Ovary (tissue), 10 donors: ENCODE measurements around the gene PDXP. TPM values are rescaled to one million over a fixed set of nuclear protein-coding genes. Genes with fewer than 3 reads are reported as not detected.
A peak's percentile ranks its signal among the peaks of the same experiment; 100 is the strongest.
"Not testable (repeated sequence)": the region's sequence is repeated elsewhere in the genome, so short reads cannot be mapped to it uniquely, and the experiment has no call there.

Experiments
- DNase-seq, 5 donors: peaks; one replicate each; pipeline ENCODE4 v3.0.0-alpha.2; 2019 to 2020
- H3K27ac ChIP-seq, 2 donors: fragments of 200-600 bp; one replicate each; pipeline versions ENCODE4 v1.5.1 to v1.8.0; 2019 to 2022
- H3K27me3 ChIP-seq: fragments of 200-600 bp; one replicate; pipeline ENCODE4 v1.8.0; 2022
- H3K36me3 ChIP-seq: fragments of 200-600 bp; sonication (generic); one replicate; pipeline ENCODE4 v1.5.1; 2019
- H3K4me1 ChIP-seq: one replicate; pipeline ENCODE4 v1.8.1; 2013; ENCODE audit warnings: mild to moderate bottlenecking, moderate library complexity; ENCODE audit not compliant: insufficient read depth
- H3K4me3 ChIP-seq: fragments of 200-600 bp; sonication (generic); one replicate; pipeline ENCODE4 v1.5.1; 2017
- H3K9me3 ChIP-seq, 2 donors: fragments of 200-600 bp in 1 of 2; sonication (generic) in 1 of 2; one replicate each; pipeline versions ENCODE4 v1.5.1 to v1.8.1; 2013 to 2019; ENCODE audit warnings: mild to moderate bottlenecking in 1 of 2, moderate library complexity in 1 of 2
- EP300 ChIP-seq: sonication (generic); formaldehyde crosslinking; IDR thresholded peaks from one replicate; pipeline ENCODE4 v1.6.1; 2017; ENCODE audit warnings: antibody characterized with exemption
- POLR2A ChIP-seq: fragments of 450-650 bp; IDR thresholded peaks from one replicate; pipeline ENCODE4 v1.6.1; 2017; ENCODE audit warnings: antibody characterized with exemption, mild to moderate bottlenecking, moderate library complexity
- WGBS, 3 donors: extraction: QIAGEN DNeasy Blood & Tissue Kit in 1 of 3; methylation state at CpG; one replicate each; pipeline versions ENCODE4 v1.1.5 to v1.1.7; 2013 to 2017; 5-methylcytosine and 5-hydroxymethylcytosine counted together
- intact Hi-C, 4 donors: fragments of 100-400 bp; cut with DNase I; formaldehyde crosslinking; loops; one replicate each; pipeline versions ENCODE4 v1.11.0 to v1.15.1; 2022 to 2023
- long read RNA-seq, 3 donors: library from polyadenylated mRNA in 2 of 3; unstranded in 2 of 3; transcript quantifications; one replicate each; pipeline ENCODE4 v2.0.0 and lab custom pipeline, GENCODE V29; 2021 to 2026
- polyA plus RNA-seq, 2 donors: library from polyadenylated mRNA; stranded (reverse); fragments of 200-250 nt in 1 of 2; fragments of 350-450 nt in 1 of 2; fragmentation: Illumina TruSeq in 1 of 2; extraction: RNeasy Lipid Tissue Mini Kit (QIAGEN cat#74804) in 1 of 2; gene quantifications; one replicate each; pipeline ENCODE4 v1.2.3, GENCODE V29; 2013 to 2014
- total RNA-seq, 7 donors: library from RNA; depleted of rRNA in 2 of 7; stranded (reverse); fragments of >200 nt in 2 of 7; fragmentation: NEBNext Ultra II Directional in 3 of 7; extraction: Animal tissue kit (Norgen Biotek cat#: 25700) in 3 of 7; gene quantifications; one replicate each; pipeline versions ENCODE4 v1.1.0 to v1.2.4, GENCODE V29; 2016 to 2023
- TF ChIP-seq, protein P1 (sequence below), 3 donors: fragments of 450-650 bp in 2 of 3; fragments of 200-600 bp in 1 of 3; IDR thresholded peaks; one replicate each; pipeline versions ENCODE4 v1.5.1 to v1.8.0; 2016 to 2022; ENCODE audit warnings: antibody characterized with exemption in 3 of 3, mild to moderate bottlenecking in 1 of 3
- donor health status: DM: no; HTN: no; CAD: no; lungs with moderate emphysema.
- donor health status: DM: no; HTN: no; CAD: no.
- donor health status: Bipolar disorder and iron deficiency.
- donor health status: DM: yes; HTN: yes; CAD: no.
- donor health status: DM: no; HTN: no; CAD: no.
- donor health status: DM: yes; HTN: yes; CAD: no.

The PDXP gene, protein sequence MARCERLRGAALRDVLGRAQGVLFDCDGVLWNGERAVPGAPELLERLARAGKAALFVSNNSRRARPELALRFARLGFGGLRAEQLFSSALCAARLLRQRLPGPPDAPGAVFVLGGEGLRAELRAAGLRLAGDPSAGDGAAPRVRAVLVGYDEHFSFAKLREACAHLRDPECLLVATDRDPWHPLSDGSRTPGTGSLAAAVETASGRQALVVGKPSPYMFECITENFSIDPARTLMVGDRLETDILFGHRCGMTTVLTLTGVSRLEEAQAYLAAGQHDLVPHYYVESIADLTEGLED
- 10 to 100 TPM in 6 of 7 donors, 1 to 10 TPM in 1; 9.1 to 15.9 (median 12.7) TPM for total RNA-seq
- 10 to 100 TPM in 1 of 2 donors, 1 to 10 TPM in 1; 8.1 to 13.3 TPM for polyA plus RNA-seq
- long read RNA-seq, donor 1, result 0 reads
- long read RNA-seq, donor 2, transcript PDXP-201 (2 exons, 2,010 nt), result major isoform, 40 of 40 reads
- long read RNA-seq, donor 2, partial matches to known transcripts, result 0 of 40 reads
- long read RNA-seq, donor 2, other reads (novel, unspliced or antisense), result 0 of 40 reads
- long read RNA-seq, donor 3, transcript PDXP-201 (2 exons, 2,010 nt), result major isoform, 37 of 42 reads
- long read RNA-seq, donor 3, partial matches to known transcripts, result 5 of 42 reads
- long read RNA-seq, donor 3, other reads (novel, unspliced or antisense), result 0 of 42 reads

- TF ChIP-seq POLR2A (peak; percentile 74), EP300 (no peak)
- Histone ChIP-seq H3K4me3 (peak within 1 kb of the TSS; percentile 62), H3K27me3 (no peaks in the 10 kb centered on the region), H3K27ac (peak within 1 kb of the TSS in 1 of 2 donors; percentile 71), H3K4me1 (peaks cover 8% of the 10 kb centered on the region), H3K9me3 (no peaks in the 10 kb centered on the region), H3K36me3 (no peaks in the 10 kb centered on the region)
- intact Hi-C loops, result loop anchor here in 1 of 4 donors (2.0 kb wide), 1 partner anchor 16 kb away; the partner anchor contains the start of gene LGALS1
- WGBS, 3 donors, result 0 to 1% (median 0%) methylated on average over 55 to 101 of the region's 101 CpGs
- peak; percentile 99 to 100 (median 100) for DNase-seq
These were observed at the start of gene PDXP for GRCh38 chr22:37658133-37659065. PDXP (plus strand) TSS chr22:37658723; CDS start chr22:37658783, 60 bp downstream.

- WGBS, 3 donors, result 6 to 17% (median 11%) methylated on average over 22 to 26 of the region's 26 CpGs
These were observed 49.0 kb upstream of the PDXP start for GRCh38 chr22:37609240-37610152.

DNA sequence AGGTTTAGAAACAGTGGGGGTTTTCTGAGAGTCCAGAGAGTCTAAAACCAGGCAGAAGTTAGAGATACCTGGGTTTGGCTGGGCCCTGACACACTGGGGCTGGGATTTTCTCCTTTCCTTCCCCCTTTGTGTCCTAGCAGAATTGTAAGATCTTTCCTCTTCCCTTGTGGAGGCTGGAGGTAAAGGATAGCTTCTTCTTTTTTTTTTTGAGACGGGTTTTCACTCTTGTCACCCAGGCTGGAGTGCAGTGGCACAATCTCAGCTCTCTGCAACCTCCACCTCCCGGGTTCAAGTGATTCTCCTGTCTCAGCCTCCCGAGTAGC lies 48.4 kb upstream of the PDXP start:
- H3K4me3 ChIP-seq, H3K27ac ChIP-seq, H3K36me3 ChIP-seq, DNase-seq, intact Hi-C loops, H3K27me3 ChIP-seq, H3K9me3 ChIP-seq, H3K4me1 ChIP-seq: not testable (repeated sequence)
- 78 to 87% (median 80%) methylated on average over 3 of the region's 3 CpGs for WGBS, 3 donors

More at GRCh38 chr22:37609240-37610152, 49.0 kb upstream of the PDXP start:
- no peaks in the 10 kb centered on the region for H3K27me3 ChIP-seq
- TF ChIP-seq POLR2A, result no peak
- H3K4me3 ChIP-seq, result peak overlapping the region; percentile 78
- no peaks in the 10 kb centered on the region for H3K36me3 ChIP-seq
- H3K4me1 ChIP-seq, result peaks cover 8% of the 10 kb centered on the region
- no peaks in the 10 kb centered on the region for H3K9me3 ChIP-seq
- intact Hi-C loops, result no loop called here
- DNase-seq, result peak in 1 of 5 donors; percentile 50
- H3K27ac ChIP-seq, result peak overlapping the region; percentile 64 to 96

GRCh38 chr22:37610480-37611129 lies 47.9 kb upstream of the PDXP start:
- H3K4me3 ChIP-seq, result no peak overlapping the region
- no peak for DNase-seq
- H3K36me3 ChIP-seq, result no peaks in the 10 kb centered on the region
- H3K27me3 ChIP-seq, result no peaks in the 10 kb centered on the region
- no peak overlapping the region for H3K27ac ChIP-seq
- WGBS, 3 donors, result 84 to 86% (median 85%) methylated on average over 15 of the region's 15 CpGs
- peaks cover 8% of the 10 kb centered on the region for H3K4me1 ChIP-seq
- intact Hi-C loops, result no loop called here
- no peaks in the 10 kb centered on the region for H3K9me3 ChIP-seq
- TF ChIP-seq POLR2A (no peak), EP300 (no peak)
- TF ChIP-seq, protein P1, sequence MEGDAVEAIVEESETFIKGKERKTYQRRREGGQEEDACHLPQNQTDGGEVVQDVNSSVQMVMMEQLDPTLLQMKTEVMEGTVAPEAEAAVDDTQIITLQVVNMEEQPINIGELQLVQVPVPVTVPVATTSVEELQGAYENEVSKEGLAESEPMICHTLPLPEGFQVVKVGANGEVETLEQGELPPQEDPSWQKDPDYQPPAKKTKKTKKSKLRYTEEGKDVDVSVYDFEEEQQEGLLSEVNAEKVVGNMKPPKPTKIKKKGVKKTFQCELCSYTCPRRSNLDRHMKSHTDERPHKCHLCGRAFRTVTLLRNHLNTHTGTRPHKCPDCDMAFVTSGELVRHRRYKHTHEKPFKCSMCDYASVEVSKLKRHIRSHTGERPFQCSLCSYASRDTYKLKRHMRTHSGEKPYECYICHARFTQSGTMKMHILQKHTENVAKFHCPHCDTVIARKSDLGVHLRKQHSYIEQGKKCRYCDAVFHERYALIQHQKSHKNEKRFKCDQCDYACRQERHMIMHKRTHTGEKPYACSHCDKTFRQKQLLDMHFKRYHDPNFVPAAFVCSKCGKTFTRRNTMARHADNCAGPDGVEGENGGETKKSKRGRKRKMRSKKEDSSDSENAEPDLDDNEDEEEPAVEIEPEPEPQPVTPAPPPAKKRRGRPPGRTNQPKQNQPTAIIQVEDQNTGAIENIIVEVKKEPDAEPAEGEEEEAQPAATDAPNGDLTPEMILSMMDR (IDR thresholded peaks at IDR 0.05), result no peak

DNA sequence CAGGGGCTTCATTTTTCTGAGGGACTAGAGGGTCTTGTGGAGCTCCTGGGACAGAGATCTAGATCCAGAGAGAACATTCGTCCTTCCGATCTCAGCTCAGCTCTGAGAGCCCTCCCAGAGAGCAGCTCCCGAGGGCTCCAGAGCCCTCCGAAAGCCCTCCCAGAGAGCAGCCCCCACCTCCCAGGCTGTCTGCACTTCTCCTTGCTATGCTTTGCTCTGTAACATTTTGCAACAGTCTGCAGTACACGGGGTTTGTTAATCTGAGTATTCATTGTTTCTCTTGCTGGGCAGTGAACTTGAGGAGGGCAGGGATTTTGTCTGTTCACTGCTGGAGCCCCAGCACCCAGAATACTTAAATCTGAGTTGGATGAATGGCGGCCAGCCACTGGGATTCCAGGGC lies 47.3 kb upstream of the PDXP start:
- intact Hi-C loops, result no loop called here
- Histone ChIP-seq H3K4me1 (peaks cover 8% of the 10 kb centered on the region), H3K36me3 (no peaks in the 10 kb centered on the region), H3K27ac (no peak overlapping the region), H3K27me3 (no peaks in the 10 kb centered on the region), H3K4me3 (no peak overlapping the region), H3K9me3 (no peaks in the 10 kb centered on the region)
- WGBS, 3 donors, result 70 to 75% (median 73%) methylated on average over 6 of the region's 6 CpGs
- TF ChIP-seq, protein P1 (IDR thresholded peaks at IDR 0.05), result no peak
- TF ChIP-seq EP300, result no peak
- TF ChIP-seq POLR2A, result no peak
- no peak for DNase-seq
